GM18517 (cell line): ENCODE measurements around the gene FGD4.
"Not testable (repeated sequence)": the region's sequence is repeated elsewhere in the genome, so short reads cannot be mapped to it uniquely, and the experiment has no call there.

Source experiments
- ATAC-seq: cut with Tn5 transposase; IDR thresholded peaks from one replicate; pipeline ENCODE4 v1.9.1; 2021; ENCODE audit warnings: mild to moderate bottlenecking, moderate library complexity; ENCODE audit not compliant: unreplicated experiment

The FGD4 gene

DNA sequence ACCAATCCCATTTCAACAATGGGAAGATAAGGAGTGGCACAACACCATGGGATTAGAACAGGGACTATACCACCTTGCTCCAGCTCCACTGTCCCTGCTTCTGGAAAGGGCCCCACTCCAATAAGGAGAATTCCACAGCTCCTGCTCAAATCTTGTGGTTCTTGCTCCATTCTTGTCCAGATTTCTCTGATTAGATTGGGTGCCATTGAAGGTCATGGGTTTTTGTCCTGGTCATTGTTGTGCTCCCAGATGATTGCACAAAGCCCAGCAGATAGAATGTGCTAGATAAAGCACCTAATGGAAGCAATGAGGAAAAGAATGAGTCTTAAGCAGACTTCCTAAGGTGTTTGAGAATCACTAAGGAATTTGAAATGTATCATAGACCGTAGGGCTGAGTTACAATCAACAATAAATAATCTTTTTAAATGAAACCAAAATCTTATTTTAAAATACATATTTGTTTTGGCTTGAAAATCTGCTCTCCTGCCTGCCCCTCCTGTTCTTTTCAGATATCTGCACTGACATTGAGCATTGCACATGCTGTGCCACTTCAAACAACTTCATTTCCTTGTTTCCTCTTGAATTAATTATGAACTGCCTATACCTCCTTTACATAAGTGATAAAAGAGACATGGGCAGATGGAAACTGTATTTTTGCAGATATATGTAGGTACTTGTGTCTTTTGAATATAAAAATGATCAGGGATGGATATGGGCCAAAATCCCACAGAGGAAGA lies 115.9 kb downstream of the FGD4 start:
- no peak for ATAC-seq

DNA sequence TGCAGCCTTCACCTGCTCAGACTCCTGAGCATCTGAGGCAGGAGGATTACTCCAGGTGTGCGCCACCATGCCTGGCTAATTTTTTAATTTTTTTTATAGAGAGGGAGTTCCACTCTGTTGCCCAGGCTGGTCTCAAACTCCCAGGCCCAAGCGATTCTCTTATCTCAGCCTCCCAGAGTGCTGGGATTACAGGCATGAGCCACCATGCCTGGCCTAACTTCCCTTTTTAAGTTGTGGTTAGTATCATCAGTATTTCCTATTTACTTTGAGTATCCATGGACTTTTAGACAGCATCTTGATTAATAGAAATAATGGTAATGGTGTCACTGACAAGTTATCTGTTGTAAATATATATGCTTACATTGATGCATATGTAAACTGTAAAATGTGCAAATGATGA lies 116.9 kb downstream of the FGD4 start:
- no peak for ATAC-seq

DNA sequence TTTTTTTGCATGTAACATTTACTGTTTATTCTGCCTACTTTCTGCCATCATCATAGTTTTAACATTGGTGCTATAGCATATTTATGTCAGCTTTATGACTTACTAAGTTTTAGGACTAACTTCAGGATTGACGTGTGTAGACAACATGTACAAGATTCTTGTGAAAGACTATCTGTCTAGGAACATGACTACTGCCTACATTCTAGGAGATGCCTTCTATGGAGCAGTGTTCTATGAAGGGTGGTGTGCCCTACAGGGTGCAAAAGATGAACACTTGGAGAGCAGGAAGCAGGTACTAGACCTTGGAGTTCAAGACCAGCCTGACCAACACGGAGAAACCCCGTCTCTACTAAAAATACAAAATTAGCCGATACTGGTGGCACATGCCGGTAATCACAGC lies 118.6 kb downstream of the FGD4 start:
- no peak for ATAC-seq

DNA sequence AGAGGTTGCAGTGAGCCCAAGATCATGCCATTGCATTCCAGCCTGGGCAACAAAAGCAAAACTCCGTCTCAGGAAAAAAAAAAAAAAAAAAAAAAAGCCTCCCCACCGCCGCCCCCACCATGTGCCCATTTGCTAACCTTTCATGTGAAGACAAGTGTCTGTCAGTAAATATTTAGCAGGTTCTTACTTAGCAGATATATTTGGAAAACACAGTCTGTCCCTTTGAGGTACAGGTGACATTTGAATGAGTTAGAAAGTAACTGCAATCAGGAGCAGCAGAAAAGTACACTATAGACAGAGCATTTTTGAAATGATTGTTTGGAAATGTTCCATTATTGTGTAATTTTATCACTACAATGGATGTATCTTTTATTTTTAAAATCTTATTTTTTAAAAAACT lies 119.7 kb downstream of the FGD4 start:
- no peak for ATAC-seq

DNA sequence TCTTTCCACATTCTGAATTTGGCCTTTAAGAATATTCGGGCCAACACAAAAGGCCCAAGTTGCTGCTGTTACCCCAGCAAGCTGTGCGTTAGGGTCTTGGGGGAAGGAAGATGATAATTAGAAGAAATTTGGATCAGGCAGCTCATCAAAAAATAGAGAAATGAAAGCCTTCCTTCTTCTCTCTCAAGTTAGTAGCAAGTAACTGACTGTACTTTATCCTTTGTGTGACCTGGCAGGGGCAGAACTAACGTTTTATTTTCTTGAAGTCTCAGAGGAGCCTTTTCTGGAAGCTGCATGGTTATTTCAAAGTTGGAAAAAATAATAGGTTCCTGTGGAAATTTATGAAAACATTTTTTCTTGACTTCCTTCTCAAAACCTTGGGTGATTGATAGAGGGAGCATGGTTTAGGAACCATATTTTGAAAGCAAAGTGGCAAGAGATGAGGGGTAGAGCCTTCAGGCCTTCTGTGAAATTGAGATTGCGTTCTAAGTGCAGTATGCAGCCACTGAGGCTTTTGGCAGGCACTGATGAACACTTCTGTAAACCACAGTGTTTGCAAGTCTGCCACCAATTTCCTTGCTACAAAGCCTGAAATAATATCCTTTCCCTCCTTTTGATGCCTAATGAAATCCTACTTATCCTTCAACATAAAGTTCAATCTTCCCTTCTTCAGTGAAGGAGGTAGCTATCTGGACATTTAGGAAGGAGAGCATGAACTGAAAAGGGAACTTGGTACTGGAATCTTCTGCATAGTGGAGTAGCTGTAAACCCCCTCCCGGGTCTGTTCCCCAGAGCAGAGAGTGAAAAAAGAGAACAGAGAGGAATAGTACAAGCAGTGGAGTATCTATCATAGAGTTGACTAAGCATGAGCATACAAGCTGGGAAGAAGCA lies 123.2 kb downstream of the FGD4 start:
- peak; percentile 66 for ATAC-seq

DNA sequence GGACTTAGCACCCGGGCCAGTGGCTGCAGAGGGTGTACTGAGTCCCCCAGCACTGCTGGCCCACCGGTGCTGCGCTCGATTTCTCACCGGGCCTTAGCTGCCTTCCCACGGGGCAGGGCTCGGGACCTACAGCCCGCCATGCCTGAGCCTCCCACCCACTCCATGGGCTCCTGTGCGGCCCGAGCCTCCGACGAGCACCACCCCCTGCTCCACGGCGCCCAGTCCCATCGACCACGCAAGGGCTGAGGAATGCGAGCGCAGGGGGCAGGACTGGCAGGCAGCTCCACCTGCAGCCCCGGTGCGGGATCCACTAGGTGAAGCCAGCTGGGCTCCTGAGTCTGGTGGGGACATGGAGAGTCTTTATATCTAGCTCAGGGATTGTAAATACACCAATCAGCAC lies 126.4 kb downstream of the FGD4 start:
- ATAC-seq, result not testable (repeated sequence)

DNA sequence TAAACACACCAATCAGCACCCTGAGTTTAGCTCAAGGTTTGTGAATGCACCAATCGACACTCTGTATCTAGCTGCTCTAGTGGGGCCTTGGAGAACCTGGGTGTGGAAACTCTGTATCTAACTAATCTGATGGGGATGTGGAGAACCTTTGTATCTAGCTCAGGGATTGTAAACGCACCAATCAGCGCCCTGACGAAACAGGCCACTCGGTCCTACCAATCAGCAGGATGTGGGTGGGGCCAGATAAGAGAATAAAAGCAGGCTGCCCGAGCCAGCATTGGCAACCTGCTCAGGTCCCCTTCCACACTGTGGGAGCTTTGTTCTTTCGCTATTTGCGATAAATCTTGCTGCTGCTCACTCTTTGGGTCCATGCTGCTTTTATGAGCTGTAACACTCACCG lies 127.0 kb downstream of the FGD4 start:
- not testable (repeated sequence) for ATAC-seq

DNA sequence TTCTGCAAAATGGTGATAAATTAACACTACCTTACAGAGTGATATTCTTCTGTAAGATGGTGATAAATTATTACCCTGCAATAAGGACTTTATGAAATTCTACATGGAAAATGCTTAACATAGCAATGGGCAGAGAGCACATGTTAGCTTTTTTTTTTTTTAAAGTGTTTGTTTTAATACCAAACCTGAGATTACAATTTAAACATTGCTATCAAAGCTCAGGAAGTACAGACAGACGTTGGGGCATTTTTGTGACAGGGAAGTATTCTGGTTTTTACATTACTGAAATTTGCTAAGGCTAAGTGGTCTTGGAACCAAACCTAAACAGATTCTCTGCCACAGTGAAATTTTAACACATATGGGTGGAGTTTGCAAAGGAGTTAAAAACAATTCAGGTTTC lies 133.1 kb downstream of the FGD4 start:
- no peak for ATAC-seq

DNA sequence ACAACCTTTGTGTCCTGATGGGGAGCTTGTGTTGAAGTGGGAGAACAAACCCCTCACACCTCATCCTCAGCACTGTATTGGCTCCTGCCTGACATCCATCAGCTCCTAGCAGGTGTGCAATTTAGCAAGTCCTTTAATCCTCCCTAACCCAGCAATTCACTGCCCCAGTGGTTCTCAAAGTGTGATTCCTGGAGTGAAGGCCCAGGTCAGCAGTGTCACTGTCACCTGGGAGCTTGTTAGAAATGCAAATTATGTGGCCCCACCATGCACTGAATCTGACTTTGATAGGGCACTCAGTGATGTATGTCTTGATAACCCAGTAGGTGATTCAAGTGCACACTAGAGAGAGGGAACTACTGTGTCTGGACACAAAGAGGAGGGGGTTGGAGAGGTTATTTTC lies 133.6 kb downstream of the FGD4 start:
- ATAC-seq, result no peak

DNA sequence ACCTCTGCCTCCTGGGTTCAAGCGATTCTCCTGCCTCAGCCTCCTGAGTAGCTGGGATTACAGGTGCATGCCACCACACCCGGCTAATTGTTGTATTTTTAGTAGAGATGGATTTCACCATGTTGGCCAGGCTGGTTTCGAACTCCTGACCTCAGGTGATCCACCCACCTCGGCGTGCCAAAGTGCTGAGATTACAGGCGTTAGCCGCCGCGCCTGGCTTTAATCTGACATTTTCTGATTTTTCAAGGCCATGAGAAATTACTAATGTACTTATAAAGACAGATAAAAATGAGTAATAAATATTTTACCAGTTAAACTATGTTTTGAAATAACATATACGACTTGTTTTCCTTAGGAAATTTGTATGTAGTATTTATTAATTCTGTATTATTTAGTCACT lies 134.1 kb downstream of the FGD4 start:
- ATAC-seq, result not testable (repeated sequence)

DNA sequence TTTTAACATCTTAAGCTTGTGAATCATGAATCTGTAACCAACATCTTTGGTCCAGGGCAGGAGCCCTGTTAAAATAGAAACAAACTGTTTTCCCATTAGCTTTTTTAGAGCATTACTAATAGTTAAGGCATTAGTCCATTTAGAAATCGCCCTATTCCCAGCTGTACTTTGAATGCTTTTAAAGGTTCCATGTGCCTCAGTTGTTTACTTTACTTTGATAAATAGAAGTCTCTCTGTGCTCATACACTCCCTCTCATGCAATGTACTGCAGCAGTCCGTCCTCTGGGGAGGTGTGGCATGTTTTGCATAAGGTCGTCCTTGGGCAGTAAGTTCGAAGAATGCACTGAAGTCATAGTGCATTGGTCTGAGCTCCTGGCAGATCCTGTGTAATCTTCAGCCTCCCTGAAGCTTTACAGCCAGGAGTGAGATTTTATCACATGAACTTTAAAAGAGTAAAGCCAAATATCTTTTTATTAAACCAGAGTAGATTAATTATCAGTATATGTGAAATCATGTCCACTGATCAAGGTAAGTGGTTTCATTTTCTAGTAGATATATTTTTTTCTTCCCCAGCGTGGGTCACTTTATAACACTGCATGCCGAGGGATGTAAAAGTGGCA lies 134.7 kb downstream of the FGD4 start:
- ATAC-seq, result peak; percentile 77

DNA sequence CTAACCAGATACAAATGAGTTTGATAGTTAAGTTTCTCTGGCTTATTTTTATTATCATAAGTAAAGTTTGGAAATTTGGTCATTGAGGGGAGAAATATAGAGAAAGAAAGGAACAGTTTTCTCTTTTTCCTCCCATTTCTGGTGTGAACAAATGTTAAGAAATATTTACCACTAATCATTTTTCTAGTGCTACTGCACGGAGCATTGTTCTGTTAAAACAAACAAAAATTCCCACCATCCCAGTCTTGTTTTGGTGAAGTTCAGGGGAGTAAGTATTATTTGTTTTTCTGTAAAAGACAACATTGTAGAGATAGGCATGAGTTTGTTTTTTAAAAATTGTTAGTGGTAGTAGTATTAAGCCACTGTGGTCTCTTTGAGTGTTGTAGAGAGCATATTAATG lies 135.3 kb downstream of the FGD4 start:
- no peak for ATAC-seq

DNA sequence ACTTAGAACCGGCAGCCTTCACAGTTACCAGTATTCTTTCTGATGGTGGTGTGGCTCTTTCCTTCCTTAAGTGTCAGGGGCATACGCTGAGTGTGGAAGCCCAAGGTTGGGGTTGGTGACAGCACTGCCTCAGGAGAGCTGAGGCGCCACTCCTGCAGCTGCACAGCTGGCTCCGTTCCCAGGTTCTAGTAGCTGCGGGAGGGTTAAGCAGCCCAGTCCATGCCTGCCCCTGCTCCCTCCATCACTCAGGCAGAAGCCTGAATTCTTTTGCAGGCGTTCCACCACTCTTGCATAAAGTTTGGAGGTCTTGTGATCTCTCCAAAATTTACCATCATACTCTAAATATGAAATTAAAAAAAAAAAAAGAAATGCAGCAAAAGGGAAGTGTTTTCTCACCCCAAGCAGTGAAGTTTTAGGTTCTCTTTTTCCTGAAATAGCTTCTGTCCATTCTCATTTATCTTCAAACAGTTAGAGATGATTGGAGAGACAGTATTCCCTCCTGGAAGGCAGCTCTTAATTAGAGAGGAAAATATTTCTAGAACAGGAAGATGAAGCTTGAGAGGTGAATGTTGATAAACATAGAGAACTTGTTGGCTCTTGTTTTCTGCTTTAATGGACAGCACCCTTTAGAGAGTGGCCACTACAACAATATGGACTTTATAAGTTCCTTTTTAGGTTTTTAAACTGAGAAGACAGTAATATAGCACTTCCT lies 136.1 kb downstream of the FGD4 start:
- ATAC-seq, result no peak

DNA sequence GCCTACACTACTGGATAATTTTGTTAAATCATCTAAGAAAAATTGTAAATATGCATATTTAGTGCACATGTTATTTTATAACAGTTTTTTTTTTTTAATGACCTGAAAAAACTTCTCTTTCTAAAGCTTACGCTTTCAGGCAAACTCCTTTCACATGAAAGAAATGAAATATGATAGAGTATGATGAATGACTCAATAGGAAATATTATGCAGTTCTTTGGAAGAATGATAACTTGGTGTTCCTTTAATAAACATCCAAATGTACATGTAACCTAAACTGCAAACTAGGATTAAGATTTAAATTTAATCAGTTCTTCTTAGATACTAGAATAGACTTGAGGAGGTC lies 136.6 kb downstream of the FGD4 start:
- ATAC-seq, result no peak

DNA sequence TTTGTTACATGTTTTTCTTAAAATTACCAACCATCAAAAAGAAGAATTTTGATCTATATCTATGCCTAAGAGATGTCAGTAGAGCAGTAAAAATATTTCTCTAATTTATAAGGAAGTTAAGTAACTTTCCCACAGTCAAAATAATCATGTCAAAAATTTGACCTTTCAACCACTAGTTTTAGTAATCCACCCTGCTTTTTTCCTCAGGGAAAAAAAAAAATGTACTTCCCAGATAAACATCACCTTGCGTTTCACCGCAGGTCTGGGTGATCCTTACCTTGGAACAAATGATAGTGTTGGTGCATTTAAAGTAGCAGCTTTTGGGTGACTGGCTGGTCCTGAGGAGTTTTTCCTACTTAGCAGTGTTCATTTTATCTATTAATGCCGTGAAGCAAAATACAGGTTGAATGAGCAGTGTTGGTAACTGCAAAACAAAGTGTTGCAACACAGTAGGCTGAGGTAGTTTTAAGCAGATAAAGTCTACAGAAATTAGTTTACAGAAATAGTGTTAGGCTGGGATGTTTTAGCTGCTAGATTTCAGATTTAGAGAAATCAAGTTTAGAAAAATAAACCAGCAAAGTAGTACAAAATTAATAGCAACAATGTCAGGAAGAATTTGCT lies 142.5 kb downstream of the FGD4 start:
- ATAC-seq, result no peak

DNA sequence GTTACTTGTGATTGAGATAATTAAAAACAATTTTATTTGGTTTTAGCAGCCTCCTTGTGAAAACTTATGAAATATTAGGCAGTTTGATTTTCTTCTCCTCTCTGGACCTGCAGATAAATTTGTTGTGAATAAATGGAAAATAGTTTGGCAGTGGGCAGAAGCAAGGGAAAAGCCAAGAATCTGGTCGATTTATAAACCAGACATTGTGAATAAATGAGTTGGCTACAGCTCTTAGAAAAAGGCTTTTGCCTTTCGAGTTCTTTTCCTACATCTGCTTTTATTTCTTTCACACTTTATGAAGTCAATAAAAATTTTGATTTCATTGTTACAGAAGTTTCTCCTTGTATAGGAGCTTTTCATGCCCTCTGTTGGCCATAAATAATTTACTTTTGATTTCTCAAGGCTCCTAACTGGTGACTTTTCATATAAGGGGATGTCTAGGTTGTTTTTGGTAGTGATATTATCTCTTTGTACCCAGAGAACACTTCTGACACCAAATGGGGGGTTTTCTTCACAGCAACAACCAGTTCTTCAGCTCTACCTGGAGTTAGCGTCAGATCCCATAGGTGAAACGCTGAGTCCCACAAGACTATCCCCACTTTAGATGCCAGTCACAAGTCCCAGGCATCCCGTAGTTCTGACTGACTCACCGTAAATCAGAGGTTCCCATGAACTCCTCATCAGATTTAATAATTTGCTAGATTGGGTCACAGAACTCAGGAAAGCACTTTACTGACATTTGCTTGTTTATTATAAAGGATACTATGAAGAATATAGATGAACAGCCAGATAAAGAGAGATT lies 143.3 kb downstream of the FGD4 start:
- no peak for ATAC-seq

DNA sequence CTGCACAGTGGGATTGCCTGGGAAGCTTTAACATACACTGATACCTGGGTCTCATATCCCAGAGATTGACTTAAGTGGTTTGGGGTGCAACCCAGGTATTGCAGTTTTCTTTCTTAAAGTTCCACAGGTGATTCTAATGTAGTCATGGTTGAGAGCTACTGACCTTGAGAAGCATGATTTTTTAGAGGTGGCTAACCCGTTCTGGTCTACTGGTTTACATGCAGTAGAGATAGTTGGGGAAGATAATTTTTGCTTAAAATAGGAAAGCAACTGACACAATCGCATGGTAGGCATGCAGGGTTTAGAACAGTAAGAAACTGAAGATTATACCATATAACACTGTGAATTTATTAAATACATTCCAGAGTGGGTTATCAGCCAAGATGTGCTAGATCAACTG lies 145.5 kb downstream of the FGD4 start:
- no peak for ATAC-seq

DNA sequence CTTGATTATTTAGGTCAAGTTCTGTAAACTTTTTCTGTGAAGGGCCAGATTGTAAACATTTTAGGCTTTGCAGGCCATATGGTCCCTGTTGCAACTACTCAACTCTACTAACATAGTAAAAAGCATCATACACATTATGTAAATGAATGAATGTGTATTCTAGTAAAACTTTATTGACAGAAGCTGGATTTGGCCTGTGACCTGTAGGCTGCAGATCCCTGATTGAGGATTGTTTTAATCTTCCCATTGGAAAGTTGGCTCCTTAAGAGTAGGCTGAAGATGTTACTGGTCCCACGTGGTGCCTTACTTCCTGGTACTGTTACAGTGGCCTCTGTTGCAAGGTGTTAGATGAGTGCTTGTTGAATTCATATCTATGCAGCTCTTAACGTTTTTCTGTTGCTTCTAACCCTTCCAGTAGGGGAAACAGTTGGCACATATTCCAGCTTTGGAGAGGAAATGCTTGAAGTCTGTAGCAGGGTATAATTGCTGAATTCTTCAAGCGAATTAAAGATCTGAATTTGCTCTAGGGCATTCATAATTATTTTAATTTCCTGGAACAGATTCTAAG lies 146.1 kb downstream of the FGD4 start:
- no peak for ATAC-seq

DNA sequence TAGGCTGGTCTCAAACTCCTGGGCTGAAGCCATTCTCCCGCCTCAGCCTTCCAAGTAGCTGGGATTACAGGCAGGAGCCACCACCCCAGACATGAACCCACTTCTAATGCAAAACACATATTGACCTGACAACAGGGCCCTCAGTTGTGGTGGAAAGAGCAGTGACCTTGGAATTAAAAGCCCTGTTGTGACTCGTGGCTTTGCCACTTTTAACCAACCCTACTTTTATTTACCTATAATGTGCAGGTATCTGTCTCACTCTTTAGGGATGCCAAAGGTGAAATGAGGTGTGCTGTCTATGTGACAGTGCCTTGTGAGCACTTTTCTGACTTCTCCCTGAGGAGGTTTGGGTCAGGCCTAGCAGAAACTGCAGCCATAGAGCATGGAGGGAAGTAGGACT lies 146.9 kb downstream of the FGD4 start:
- no peak for ATAC-seq
